A673 (cell line): ENCODE data around the gene WFDC12. TPM values are rescaled to one million over a fixed set of nuclear protein-coding genes. Genes with fewer than 3 reads are reported as not detected.

ENCODE experiments used
- BruUV-seq: library from RNA; stranded (reverse); fragments of 400-500 nt; replicated peaks from 2 replicates; lab custom pipeline; 2021; lab: Mats Ljungman, UMichigan
- CTCF ChIA-PET: fragments of 300-600 bp; sonication (Branson Sonifier 250); formaldehyde crosslinking; loops from one replicate; lab custom pipeline; 2022; ENCODE audit warnings: antibody characterized with exemption; lab: Charles Lee
- POLR2A ChIA-PET: fragments of 300-600 bp; sonication (Branson Sonifier 250); formaldehyde crosslinking; loops from one replicate; lab custom pipeline; 2022; ENCODE audit warnings: antibody characterized with exemption; ENCODE audit not compliant: low non-redundant PET; lab: Charles Lee
- DNase-seq: peaks from one replicate; pipeline ENCODE4 v3.0.0-alpha.2; 2015; ENCODE audit warnings: low spot score
- H3K27ac ChIP-seq: fragments of 200-600 bp; sonication (generic); 2 replicates; pipeline ENCODE4 v1.5.1; 2016; ENCODE audit warnings: mixed run types, low read depth, mild to moderate bottlenecking, mixed read lengths, antibody characterized with exemption, low read length; ENCODE audit not compliant: poor library complexity, severe bottlenecking
- H3K27me3 ChIP-seq: fragments of 200-600 bp; sonication (generic); replicated peaks from 2 replicates; pipeline ENCODE4 v1.6.1; 2017; ENCODE audit warnings: mixed run types, low read depth, mild to moderate bottlenecking, mixed read lengths, antibody characterized with exemption, low read length; ENCODE audit not compliant: insufficient read depth, poor library complexity
- H3K36me3 ChIP-seq: fragments of 200-600 bp; sonication (generic); 2 replicates; pipeline ENCODE4 v1.6.1; 2016; ENCODE audit warnings: mixed run types, mild to moderate bottlenecking, mixed read lengths, antibody characterized with exemption, low read length; ENCODE audit not compliant: insufficient read depth, poor library complexity, severe bottlenecking
- H3K4me1 ChIP-seq: fragments of 200-600 bp; sonication (generic); 2 replicates; pipeline ENCODE4 v1.6.1; 2017; ENCODE audit warnings: mixed run types, mild to moderate bottlenecking, mixed read lengths, antibody characterized with exemption, low read length; ENCODE audit not compliant: insufficient read depth, poor library complexity, severe bottlenecking
- H3K4me3 ChIP-seq: fragments of 200-600 bp; sonication (generic); 2 replicates; pipeline ENCODE4 v1.5.1; 2016; ENCODE audit warnings: low read depth, mixed run types, mild to moderate bottlenecking, mixed read lengths, low read length; ENCODE audit not compliant: poor library complexity, severe bottlenecking
- H3K9me3 ChIP-seq: fragments of 200-600 bp; sonication (generic); 2 replicates; pipeline ENCODE4 v1.6.1; 2016; ENCODE audit warnings: mixed run types, low read depth, mild to moderate bottlenecking, mixed read lengths, antibody characterized with exemption, low read length; ENCODE audit not compliant: poor library complexity, severe bottlenecking
- CTCF ChIP-seq: fragments of 300-800, 200-600 bp; sonication (generic); conservative IDR thresholded peaks from 2 replicates; pipeline ENCODE4 v1.5.1; 2017; ENCODE audit warnings: low read depth, mild to moderate bottlenecking, antibody characterized with exemption, low read length, moderate library complexity, mixed read lengths
- EZH2 ChIP-seq: fragments of 200-600 bp; sonication (generic); IDR thresholded peaks from 2 replicates; pipeline ENCODE4 v1.6.1; 2017; ENCODE audit warnings: borderline replicate concordance, low read depth, mild to moderate bottlenecking, mixed read lengths, antibody characterized with exemption, low read length; ENCODE audit not compliant: poor library complexity, severe bottlenecking
- intact Hi-C: fragments of 100-400 bp; cut with micrococcal nuclease; formaldehyde crosslinking; loops from one replicate; pipeline ENCODE4 v1.10.0; 2022; ENCODE audit not compliant: unreplicated experiment
- total RNA-seq: library from RNA; stranded (reverse); gene quantifications from 2 replicates; pipeline ENCODE4 v1.2.3, GENCODE V29; 2021

WFDC12 gene
- total RNA-seq, 1 experiment from 2014 or later, result not detected

GRCh38 chr20:45154183-45154582 lies 29.9 kb upstream of the WFDC12 start:
- Histone ChIP-seq H3K27me3 (no peaks in the 10 kb centered on the region), H3K27ac (no peak overlapping the region), H3K36me3 (no peaks in the 10 kb centered on the region), H3K9me3 (peaks cover 4% of the 10 kb centered on the region), H3K4me1 (peaks cover 7% of the 10 kb centered on the region), H3K4me3 (no peak overlapping the region)
- intact Hi-C loops, result no loop called here
- DNase-seq, result no peak
- ChIA-PET CTCF (no interaction called here), POLR2A (no interaction called here)
- BruUV-seq, result no TSS peak
- no peak for TF ChIP-seq CTCF
- no peak for TF ChIP-seq EZH2

- no TSS peak for BruUV-seq
- Histone ChIP-seq H3K27me3 (no peaks in the 10 kb centered on the region), H3K4me1 (peaks cover 7% of the 10 kb centered on the region), H3K4me3 (no peak overlapping the region), H3K9me3 (peaks cover under 1% of the 10 kb centered on the region), H3K27ac (no peak overlapping the region), H3K36me3 (no peaks in the 10 kb centered on the region)
- DNase-seq, result no peak
- TF ChIP-seq CTCF (no peak), EZH2 (no peak)
- intact Hi-C loops, result no loop called here
- ChIA-PET POLR2A (no interaction called here), CTCF (no interaction called here)
Observed at GRCh38 chr20:45153752-45154151, 29.5 kb upstream of the WFDC12 start.

GRCh38 chr20:45153147-45153546 lies 28.9 kb upstream of the WFDC12 start:
- CTCF ChIA-PET, result no interaction called here
- Histone ChIP-seq H3K4me1 (peaks cover 7% of the 10 kb centered on the region), H3K27ac (no peak overlapping the region), H3K9me3 (no peaks in the 10 kb centered on the region), H3K27me3 (no peaks in the 10 kb centered on the region), H3K4me3 (no peak overlapping the region), H3K36me3 (no peaks in the 10 kb centered on the region)
- DNase-seq, result no peak
- POLR2A ChIA-PET, result no interaction called here
- BruUV-seq, result no TSS peak
- intact Hi-C loops, result no loop called here
- TF ChIP-seq CTCF, result no peak
- no peak for TF ChIP-seq EZH2
